Hematopoietic multipotent progenitor cell treated with erythropoietin and hydrocortisone succinate and interleukin-3 and kit ligand, for 6 days (in vitro differentiated cells): ENCODE results near the gene TLX2.
A peak's percentile ranks its signal among the peaks of the same experiment; 100 is the strongest.

Experiments used
- DNase-seq: peaks from one replicate; pipeline ENCODE4 v3.0.0-alpha.2; 2015

TLX2 gene

GRCh38 chr2:74536166-74536950, 22.1 kb downstream of the TLX2 start:
- no peak for DNase-seq

- no peak for DNase-seq
Measured at GRCh38 chr2:74537140-74537539, 22.9 kb downstream of the TLX2 start.

GRCh38 chr2:74538881-74539339, 24.7 kb downstream of the TLX2 start:
- no peak for DNase-seq

- DNase-seq: no peak
Measured at GRCh38 chr2:74540291-74540690, 26.0 kb downstream of the TLX2 start.

- DNase-seq: no peak
Measured at GRCh38 chr2:74542978-74543377, 28.7 kb downstream of the TLX2 start.

- DNase-seq: peak; percentile 37
Measured at GRCh38 chr2:74544634-74545033, 30.4 kb downstream of the TLX2 start.

- no peak for DNase-seq
Measured at GRCh38 chr2:74546004-74546403, 31.8 kb downstream of the TLX2 start.

- no peak for DNase-seq
Measured at GRCh38 chr2:74548285-74548899, 34.1 kb downstream of the TLX2 start.

GRCh38 chr2:74548900-74549826, 34.9 kb downstream of the TLX2 start:
- peak; percentile 74 for DNase-seq

- DNase-seq: no peak
Measured at GRCh38 chr2:74550231-74550630, 36.0 kb downstream of the TLX2 start.

- DNase-seq: no peak
Measured at GRCh38 chr2:74551530-74551929, 37.3 kb downstream of the TLX2 start.

GRCh38 chr2:74551942-74552913, 38.0 kb downstream of the TLX2 start:
- DNase-seq: no peak

- peak; percentile 30 for DNase-seq
Measured at GRCh38 chr2:74552914-74553811, 38.9 kb downstream of the TLX2 start.

- DNase-seq: peak; percentile 88
Measured at GRCh38 chr2:74553892-74554819, 39.9 kb downstream of the TLX2 start, which contains the start of the genes DOK1 and LOXL3. DOK1 (plus strand) TSS chr2:74554720; CDS start chr2:74554755, 35 bp downstream. LOXL3 (minus strand) TSS chr2:74553942; CDS start chr2:74552634, 1,308 bp downstream.

GRCh38 chr2:74554820-74555531, 40.7 kb downstream of the TLX2 start:
- peak; percentile 72 for DNase-seq

GRCh38 chr2:74555610-74556103, 41.4 kb downstream of the TLX2 start:
- DNase-seq: peak; percentile 38

- no peak for DNase-seq
Measured at GRCh38 chr2:74556159-74556558, 41.9 kb downstream of the TLX2 start.

- no peak for DNase-seq
Measured at GRCh38 chr2:74556831-74557370, 42.7 kb downstream of the TLX2 start.
